ENCODE measurements around the gene C12orf57.

C12orf57 gene

DNA sequence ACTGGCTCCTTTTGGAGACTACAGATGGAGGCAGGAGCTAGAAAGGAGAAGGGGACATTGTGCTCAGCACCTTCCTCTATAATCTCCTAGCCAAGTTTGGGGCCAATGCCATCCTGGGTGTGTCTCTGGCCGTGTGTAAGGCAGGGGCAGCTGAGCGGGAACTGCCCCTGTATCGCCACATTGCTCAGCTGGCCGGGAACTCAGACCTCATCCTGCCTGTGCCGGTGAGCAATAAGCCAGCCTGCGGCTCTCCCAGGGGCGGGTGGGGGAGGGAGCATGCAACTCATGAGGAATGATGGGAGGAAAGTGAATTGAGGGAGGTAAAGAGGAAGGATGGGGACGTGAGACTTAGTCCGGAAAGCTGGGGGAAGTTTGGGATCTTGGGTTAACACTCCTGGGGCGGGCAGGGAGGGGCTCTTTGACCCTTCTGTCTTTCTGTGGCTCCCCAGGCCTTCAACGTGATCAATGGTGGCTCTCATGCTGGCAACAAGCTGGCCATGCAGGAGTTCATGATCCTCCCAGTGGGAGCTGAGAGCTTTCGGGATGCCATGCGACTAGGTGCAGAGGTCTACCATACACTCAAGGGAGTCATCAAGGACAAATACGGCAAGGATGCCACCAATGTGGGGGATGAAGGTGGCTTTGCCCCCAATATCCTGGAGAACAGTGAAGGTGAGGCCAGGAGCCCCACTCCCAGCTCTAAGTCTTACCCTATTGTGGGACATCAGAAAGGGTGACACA lies 26.2 kb upstream of the C12orf57 start:
- no peak for DNase-seq (ENCODE audit: low spot score)

DNA sequence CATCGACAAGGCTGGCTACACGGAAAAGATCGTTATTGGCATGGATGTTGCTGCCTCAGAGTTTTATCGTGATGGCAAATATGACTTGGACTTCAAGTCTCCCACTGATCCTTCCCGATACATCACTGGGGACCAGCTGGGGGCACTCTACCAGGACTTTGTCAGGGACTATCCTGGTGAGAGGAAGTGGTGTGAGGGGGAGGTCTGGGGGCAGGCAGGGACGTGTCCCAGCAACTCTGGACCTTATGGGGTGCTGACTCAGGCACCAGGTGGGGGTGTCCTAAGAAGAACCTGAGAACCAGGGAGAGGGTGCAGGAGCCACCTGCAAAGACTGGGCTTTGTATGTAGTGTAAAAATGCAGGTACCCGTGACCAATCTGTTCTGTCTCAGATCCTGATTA lies 24.2 kb upstream of the C12orf57 start:
- no peak for DNase-seq (ENCODE audit: low spot score)

DNA sequence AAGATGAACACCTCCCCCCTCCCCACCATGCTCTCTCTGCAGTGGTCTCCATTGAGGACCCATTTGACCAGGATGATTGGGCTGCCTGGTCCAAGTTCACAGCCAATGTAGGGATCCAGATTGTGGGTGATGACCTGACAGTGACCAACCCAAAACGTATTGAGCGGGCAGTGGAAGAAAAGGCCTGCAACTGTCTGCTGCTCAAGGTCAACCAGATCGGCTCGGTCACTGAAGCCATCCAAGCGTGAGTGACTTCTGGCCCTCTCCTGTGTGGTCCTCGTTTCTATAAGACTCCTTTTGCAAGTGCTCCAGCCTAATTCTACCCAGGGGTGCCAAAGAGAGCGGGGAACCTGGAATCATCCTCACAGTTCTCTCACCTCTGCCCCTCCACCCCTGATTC lies 22.3 kb upstream of the C12orf57 start:
- no peak for DNase-seq (ENCODE audit: low spot score)

DNA sequence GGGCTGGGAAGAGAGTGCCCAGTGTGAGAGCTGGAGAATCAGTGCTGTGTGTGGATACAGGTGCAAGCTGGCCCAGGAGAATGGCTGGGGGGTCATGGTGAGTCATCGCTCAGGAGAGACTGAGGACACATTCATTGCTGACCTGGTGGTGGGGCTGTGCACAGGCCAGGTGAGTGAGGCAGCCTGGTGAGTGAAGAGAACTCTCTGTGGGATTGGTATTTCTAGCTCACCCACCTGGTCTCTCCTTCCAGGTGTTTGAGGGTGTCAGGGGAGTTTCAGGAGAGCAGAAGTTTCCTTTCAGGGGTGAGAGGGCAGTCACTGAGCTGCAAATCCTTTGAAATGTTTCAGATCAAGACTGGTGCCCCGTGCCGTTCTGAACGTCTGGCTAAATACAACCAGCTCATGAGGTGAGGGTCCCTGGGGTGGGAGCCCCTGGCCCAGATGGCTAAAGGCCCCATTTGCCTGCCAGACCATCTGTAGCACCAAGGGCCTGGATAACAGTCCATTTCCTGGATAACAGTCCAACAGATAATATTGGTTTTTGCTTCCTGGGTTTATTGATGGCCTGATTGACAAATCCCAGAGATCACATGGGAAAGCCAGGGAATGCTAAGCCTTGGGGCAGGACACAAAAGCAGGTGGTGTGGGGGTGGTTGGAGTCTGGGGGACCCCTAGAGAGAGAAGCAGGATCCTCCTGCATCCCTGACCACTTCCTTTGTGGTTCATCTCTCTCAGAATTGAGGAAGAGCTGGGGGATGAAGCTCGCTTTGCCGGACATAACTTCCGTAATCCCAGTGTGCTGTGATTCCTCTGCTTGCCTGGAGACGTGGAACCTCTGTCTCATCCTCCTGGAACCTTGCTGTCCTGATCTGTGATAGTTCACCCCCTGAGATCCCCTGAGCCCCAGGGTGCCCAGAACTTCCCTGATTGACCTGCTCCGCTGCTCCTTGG lies 21.6 kb upstream of the C12orf57 start:
- DNase-seq (ENCODE audit: low spot score) = no peak

DNA sequence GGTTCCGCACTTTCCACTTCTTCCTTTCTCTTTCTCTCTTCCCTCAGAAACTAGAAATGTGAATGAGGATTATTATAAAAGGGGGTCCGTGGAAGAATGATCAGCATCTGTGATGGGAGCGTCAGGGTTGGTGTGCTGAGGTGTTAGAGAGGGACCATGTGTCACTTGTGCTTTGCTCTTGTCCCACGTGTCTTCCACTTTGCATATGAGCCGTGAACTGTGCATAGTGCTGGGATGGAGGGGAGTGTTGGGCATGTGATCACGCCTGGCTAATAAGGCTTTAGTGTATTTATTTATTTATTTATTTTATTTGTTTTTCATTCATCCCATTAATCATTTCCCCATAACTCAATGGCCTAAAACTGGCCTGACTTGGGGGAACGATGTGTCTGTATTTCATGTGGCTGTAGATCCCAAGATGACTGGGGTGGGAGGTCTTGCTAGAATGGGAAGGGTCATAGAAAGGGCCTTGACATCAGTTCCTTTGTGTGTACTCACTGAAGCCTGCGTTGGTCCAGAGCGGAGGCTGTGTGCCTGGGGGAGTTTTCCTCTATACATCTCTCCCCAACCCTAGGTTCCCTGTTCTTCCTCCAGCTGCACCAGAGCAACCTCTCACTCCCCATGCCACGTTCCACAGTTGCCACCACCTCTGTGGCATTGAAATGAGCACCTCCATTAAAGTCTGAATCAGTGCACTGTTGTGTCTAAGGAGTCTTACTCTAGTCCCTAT lies 20.7 kb upstream of the C12orf57 start:
- no peak for DNase-seq (ENCODE audit: low spot score)

DNA sequence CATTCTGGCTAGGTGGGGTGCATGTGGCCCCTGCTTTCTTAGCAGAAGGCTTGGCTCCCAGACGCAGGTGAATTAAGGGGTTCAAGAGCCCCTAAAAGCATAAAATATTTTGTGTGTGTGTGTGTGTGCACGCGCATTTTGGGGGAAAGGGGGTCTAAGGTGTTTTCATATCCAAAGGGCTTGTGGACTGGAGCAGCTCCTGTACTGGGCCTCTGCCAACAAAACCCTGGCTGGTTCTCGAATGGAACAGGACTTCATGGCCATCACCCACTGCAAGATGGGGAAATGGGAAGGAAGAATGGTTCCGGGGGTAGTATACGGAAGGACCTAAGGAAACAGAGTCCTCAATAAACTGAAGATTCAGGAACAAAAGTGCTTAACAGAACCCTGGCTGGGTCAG lies 20.0 kb upstream of the C12orf57 start:
- no peak for DNase-seq (ENCODE audit: low spot score)

DNA sequence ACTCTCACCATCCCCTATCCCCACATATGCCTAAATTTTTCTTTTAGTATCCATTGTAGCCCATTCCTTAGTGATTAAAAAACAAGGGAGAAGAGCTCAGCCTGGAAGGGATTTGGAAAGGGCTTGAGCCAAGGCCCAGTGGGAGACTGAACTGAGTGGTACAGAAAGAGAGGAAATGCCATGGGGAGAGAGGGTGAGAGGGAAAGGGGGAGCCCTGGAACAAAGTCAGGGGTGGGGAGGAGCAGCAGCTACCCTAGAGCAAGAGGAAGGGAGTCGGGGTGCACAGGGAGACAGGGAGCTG lies 18.6 kb upstream of the C12orf57 start:
- no peak for DNase-seq (ENCODE audit: low spot score)

DNA sequence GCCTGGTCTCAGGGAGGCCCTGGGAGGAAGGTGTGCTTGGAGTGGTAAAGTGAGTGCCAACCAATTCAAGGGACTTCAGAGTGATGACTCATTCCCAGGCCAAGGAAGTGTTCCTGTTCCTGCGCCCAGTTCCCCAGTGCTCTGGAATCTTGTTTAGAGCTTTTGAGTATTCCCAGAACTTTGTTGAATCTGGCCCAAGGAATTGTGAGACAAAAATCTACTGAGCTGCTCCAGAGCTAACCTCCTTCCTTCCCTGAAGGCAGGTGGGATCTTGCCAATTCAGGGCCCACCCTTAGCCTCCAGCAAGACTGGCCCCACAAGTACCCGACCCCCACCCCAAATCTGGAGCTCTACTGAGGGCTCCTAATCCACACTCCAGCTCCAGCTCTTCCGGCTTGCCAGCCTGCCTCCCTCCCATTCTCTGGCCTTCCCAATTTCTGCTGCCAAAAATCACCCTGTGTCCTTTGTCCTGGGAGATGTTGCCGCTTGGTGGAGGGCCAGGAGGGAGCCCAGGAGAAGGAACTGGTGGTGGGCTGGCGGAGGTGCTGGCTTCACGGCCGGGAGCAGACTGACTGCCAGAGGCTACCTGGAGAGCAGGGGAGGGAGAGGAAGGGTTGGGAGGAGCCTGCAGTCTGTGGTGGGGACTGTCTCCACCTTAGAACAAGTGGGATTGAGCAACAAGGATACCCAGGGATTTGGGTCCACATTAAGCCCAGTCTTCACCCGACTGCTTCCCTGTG lies 18.1 kb upstream of the C12orf57 start:
- DNase-seq (ENCODE audit: low spot score) = peak; percentile 81

DNA sequence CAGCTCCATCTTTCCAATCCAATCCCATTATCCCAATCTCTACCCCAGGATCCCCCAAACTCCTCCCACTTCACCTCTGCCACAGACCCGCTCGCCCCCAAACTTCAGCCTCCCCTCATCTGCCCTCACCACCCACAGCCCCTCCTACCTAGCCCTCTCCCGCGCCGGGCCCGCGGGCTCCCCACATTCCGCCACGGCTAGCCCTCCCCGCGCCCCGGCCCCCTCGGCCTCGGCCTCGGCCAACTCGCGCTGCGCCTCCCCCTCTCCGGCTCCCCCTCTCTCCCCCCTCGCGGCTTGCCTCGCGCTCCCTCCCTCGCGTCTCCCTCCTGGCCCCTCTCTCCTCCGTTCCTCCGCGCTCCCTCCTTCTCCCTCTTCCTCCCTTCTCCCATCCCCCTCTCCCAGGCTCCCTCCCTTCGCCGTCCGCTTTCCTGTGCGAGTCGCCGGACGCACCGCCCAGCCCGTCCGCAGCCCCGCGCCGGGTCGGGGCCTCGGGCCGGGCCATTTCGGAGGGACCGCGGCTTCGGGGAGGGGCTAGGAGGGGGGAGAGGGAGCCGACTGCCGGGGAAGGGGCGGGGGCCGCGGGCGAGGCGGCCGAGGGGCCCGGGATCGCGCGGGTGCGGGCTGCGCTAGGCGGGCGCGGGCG lies 16.3 kb upstream of the C12orf57 start, which contains the start of gene ATN1:
ATN1 (plus strand) TSS at position 581 of the 643 bp plus-strand sequence. CDS start 6,043 bp downstream, outside the sequence.
- DNase-seq (ENCODE audit: low spot score) = peak; percentile 93

DNA sequence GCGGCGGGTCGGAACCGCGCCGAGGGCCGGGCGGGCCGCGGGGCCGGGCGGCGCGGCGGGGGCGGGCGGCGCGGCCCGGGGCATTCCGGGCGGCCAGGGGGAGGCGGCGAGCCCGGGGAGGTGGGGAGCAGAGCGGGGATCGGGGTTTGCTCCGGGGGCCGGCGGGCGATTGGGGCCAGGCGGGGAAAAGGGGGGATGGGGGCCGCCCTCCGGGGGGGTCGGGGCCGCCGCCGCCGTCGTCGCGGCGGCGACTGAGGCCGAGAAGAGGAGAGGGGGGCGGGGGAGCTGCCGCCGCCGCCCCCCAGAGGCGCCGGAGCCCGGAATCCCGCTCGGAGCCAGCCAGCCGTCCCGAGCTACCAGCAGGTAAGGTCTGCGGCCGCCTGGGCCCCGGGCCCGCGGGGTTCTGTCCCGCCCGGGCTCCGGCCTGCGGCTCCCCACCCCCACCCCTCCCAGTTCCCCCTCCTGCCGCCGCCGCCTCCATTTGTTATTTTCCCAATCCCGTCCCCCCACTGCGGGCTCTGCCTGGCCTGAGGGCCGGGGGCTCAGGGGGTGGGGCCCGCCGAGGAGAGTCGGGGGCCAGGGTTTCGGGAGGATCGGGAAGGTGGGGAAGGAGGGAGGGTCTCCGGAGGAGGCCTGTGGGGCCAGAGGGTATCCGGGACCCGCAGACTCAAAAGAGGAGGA lies 15.7 kb upstream of the C12orf57 start:
- DNase-seq (ENCODE audit: low spot score) = no peak

DNA sequence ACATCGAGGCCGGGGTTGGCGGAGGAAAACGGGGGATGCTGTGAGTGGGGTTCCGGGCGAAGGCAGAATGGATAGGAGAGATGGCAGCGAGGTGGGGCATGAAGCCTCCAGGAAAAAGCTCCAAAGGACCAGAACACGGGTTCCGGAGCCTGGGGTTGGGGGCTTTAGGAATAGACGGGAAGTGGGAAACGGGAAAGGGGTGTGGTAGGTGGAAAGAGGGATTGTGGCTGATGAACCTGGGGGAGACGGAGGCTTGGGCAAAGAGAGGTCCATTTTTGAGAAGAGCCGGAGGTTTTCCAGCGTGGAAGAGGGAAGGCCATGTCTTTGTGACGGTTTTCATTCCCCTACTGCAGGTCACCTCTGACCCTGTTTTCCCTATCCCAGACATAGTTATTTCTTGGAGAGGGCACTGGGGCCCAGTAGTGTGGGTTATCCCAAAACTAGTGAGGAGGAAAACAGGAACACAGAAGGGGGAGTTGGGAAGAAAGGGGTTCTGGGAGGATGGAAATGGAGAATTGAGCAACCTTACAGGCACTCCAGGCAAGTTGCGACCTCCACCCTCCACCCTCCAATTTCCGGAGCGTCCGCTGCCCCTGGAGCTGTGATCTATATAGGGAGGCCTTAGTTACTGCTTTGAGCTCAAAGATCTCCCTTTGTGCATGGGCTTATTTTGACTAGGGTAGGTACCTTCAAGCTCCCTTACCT lies 15.0 kb upstream of the C12orf57 start:
- DNase-seq (ENCODE audit: low spot score) = no peak

DNA sequence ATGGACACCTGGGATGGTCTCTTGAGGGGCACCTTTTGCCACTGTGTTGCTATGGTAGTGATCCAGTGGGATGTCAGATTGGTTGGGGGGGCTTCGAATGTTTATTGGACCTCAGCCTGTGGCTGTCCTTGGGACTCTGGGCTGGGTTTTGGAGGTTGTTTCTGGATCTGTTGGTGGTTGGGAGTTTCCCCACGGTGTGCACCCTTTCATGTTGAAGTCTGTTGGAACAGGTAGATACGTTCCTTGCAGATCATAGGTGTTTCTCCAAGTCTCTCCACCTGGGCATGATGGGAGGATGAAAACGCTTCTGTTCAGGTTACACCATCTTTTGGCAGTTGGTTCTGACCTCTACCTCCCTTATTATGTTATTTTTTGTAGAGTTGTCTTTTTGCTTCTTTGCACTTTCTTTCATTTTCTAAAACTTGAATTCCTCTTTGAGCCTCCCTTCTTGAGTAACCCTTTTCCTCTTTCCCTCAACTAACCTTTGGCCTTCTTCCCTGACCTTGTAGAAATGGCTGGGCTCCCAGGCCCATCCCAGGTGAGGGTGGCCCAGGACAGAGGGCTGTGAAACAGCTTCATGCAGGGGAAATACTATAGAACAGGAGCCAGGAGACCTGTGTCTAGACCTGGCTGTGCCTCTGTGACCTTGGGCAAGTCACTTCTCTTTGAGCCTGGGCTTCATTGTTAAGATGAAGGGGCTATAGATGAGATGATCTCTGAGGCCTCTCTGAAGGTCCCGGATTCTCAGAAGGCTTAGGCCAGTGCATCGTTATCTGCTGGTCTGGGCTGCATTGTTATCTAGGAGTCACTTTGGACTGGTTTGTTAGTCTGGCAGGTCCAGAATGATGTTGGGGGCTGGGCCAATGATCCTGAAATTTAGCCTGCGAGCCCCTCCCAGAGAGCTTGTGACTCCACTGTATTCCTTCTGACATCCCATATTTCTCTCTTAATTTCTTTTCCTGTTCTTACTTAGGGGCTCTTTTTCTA lies 14.1 kb upstream of the C12orf57 start:
- DNase-seq (ENCODE audit: low spot score) = no peak

DNA sequence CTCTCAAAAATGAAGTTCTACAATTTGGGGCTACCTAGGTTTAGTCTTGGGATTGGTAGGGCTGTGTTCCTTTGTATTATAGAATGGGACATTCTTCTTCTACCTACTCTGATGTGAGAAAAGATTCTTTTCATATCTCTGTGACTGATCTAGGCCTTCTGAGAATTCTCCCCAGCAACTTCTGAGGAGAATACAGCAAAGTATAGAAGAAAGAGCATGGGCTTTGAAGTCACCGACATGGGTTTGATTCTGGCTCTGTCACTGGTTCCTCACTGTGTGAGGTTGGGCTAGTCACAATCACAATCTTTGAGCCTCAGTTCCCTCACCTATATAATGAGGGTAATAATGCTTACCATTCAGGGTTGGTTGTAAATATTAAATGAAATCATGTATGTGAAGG lies 11.1 kb upstream of the C12orf57 start:
- no peak for DNase-seq (ENCODE audit: low spot score)

DNA sequence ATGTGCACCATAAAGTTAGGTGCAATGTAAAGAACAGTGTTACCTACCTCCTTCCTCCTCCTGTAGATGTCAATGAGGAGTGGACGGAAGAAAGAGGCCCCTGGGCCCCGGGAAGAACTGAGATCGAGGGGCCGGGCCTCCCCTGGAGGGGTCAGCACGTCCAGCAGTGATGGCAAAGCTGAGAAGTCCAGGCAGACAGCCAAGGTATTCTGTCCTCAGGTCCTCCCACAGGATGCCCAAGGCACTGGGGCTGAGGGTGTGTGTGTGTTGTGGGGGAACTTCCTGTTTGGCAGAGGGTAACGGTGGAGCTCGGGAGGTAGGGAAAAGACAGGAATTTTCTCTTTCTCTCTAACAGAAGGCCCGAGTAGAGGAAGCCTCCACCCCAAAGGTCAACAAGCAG lies 9.7 kb upstream of the C12orf57 start:
- no peak for DNase-seq (ENCODE audit: low spot score)

DNA sequence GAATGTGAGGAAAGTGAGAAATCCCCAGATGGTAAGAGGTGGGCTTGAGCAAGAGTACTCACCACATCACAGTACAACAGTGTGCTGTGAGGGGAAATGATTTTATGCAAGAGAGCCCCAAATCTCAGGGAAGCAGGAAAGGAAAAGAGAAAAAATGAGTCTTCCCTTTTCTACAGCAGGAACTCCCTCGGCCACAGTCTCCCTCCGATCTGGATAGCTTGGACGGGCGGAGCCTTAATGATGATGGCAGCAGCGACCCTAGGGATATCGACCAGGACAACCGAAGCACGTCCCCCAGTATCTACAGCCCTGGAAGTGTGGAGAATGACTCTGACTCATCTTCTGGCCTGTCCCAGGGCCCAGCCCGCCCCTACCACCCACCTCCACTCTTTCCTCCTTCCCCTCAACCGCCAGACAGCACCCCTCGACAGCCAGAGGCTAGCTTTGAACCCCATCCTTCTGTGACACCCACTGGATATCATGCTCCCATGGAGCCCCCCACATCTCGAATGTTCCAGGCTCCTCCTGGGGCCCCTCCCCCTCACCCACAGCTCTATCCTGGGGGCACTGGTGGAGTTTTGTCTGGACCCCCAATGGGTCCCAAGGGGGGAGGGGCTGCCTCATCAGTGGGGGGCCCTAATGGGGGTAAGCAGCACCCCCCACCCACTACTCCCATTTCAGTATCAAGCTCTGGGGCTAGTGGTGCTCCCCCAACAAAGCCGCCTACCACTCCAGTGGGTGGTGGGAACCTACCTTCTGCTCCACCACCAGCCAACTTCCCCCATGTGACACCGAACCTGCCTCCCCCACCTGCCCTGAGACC lies 8.2 kb upstream of the C12orf57 start:
- DNase-seq (ENCODE audit: low spot score) = no peak

DNA sequence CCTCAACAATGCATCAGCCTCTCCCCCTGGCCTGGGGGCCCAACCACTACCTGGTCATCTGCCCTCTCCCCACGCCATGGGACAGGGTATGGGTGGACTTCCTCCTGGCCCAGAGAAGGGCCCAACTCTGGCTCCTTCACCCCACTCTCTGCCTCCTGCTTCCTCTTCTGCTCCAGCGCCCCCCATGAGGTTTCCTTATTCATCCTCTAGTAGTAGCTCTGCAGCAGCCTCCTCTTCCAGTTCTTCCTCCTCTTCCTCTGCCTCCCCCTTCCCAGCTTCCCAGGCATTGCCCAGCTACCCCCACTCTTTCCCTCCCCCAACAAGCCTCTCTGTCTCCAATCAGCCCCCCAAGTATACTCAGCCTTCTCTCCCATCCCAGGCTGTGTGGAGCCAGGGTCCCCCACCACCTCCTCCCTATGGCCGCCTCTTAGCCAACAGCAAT lies 7.6 kb upstream of the C12orf57 start:
- DNase-seq (ENCODE audit: low spot score) = no peak

DNA sequence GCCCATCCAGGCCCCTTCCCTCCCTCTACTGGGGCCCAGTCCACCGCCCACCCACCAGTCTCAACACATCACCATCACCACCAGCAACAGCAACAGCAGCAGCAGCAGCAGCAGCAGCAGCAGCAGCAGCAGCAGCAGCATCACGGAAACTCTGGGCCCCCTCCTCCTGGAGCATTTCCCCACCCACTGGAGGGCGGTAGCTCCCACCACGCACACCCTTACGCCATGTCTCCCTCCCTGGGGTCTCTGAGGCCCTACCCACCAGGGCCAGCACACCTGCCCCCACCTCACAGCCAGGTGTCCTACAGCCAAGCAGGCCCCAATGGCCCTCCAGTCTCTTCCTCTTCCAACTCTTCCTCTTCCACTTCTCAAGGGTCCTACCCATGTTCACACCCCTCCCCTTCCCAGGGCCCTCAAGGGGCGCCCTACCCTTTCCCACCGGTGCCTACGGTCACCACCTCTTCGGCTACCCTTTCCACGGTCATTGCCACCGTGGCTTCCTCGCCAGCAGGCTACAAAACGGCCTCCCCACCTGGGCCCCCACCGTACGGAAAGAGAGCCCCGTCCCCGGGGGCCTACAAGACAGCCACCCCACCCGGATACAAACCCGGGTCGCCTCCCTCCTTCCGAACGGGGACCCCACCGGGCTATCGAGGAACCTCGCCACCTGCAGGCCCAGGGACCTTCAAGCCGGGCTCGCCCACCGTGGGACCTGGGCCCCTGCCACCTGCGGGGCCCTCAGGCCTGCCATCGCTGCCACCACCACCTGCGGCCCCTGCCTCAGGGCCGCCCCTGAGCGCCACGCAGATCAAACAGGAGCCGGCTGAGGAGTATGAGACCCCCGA lies 7.0 kb upstream of the C12orf57 start:
- no peak for DNase-seq (ENCODE audit: low spot score)
